HFFc6 (cell line): ENCODE results near the gene MARS1. TPM values are rescaled to one million over a fixed set of nuclear protein-coding genes. Genes with fewer than 3 reads are reported as not detected.

Source experiments
- DNase-seq: peaks from one replicate; pipeline ENCODE4 v3.0.0-alpha.2; 2018
- H3K27ac Mint-ChIP-seq: 2 replicates; pipeline ENCODE4 v1.8.0; 2020; ENCODE audit warnings: mild to moderate bottlenecking, mixed read lengths
- H3K27me3 Mint-ChIP-seq: 2 replicates; pipeline ENCODE4 v1.8.0; 2021; ENCODE audit warnings: mild to moderate bottlenecking, moderate library complexity, mixed read lengths; ENCODE audit not compliant: insufficient read depth
- H3K36me3 Mint-ChIP-seq: 2 replicates; pipeline ENCODE4 v1.8.0; 2021; ENCODE audit warnings: low read depth, mixed read lengths
- H3K4me1 Mint-ChIP-seq: 2 replicates; pipeline ENCODE4 v1.8.0; 2020; ENCODE audit warnings: low read depth, mixed read lengths
- H3K4me3 Mint-ChIP-seq: 2 replicates; pipeline ENCODE4 v1.8.0; 2020; ENCODE audit warnings: mild to moderate bottlenecking, moderate library complexity, mixed read lengths
- H3K9me3 Mint-ChIP-seq: 2 replicates; pipeline ENCODE4 v1.8.0; 2020; ENCODE audit warnings: mild to moderate bottlenecking, mixed read lengths
- total RNA-seq, 6 experiments: library from RNA; stranded (reverse); fragmentation: NEBNext Ultra II Directional; extraction: Animal tissue kit (Norgen Biotek cat#: 25700); gene quantifications; 2 replicates in 1 of 6; 3 replicates in 5 of 6; pipeline ENCODE4 v1.2.3, GENCODE V29; 2021
- TF ChIP-seq, protein P1 (sequence below): fragments of 200-600 bp; sonication (generic); IDR thresholded peaks from 2 replicates; pipeline ENCODE4 v1.5.0; 2021; ENCODE audit warnings: antibody characterized with exemption, mild to moderate bottlenecking

Gene MARS1
- total RNA-seq, 6 experiments from 2014 or later = 179 to 207 (median 193) TPM

DNA sequence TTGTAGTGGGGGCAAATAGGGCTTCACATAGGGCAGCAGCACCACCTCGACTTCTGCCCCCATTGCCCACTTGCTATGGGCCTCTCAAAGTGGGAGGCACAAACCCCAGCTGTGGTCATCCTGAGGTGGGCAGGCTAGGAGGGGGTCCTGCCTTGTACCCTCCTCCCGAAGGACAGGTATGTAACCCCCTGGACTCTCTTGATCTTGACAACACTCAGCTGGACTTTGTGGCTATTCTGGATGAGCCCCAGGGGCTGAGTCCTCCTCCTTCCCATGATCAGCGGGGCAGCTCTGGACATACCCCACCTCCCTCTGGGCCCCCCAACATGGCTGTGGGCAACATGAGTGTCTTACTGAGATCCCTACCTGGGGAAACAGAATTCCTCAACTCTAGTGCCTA lies 16.2 kb upstream of the MARS1 start:
- H3K27me3 Mint-ChIP-seq = peaks cover 43% of the 10 kb centered on the region
- H3K4me3 Mint-ChIP-seq = no peak overlapping the region
- H3K36me3 Mint-ChIP-seq = no peaks in the 10 kb centered on the region; the same call in 1 of the 2 replicates
- no peaks in the 10 kb centered on the region for H3K4me1 Mint-ChIP-seq
- H3K9me3 Mint-ChIP-seq = no peaks in the 10 kb centered on the region
- TF ChIP-seq, protein P1, sequence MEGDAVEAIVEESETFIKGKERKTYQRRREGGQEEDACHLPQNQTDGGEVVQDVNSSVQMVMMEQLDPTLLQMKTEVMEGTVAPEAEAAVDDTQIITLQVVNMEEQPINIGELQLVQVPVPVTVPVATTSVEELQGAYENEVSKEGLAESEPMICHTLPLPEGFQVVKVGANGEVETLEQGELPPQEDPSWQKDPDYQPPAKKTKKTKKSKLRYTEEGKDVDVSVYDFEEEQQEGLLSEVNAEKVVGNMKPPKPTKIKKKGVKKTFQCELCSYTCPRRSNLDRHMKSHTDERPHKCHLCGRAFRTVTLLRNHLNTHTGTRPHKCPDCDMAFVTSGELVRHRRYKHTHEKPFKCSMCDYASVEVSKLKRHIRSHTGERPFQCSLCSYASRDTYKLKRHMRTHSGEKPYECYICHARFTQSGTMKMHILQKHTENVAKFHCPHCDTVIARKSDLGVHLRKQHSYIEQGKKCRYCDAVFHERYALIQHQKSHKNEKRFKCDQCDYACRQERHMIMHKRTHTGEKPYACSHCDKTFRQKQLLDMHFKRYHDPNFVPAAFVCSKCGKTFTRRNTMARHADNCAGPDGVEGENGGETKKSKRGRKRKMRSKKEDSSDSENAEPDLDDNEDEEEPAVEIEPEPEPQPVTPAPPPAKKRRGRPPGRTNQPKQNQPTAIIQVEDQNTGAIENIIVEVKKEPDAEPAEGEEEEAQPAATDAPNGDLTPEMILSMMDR = no peak
- DNase-seq = no peak
- no peak overlapping the region for H3K27ac Mint-ChIP-seq

DNA sequence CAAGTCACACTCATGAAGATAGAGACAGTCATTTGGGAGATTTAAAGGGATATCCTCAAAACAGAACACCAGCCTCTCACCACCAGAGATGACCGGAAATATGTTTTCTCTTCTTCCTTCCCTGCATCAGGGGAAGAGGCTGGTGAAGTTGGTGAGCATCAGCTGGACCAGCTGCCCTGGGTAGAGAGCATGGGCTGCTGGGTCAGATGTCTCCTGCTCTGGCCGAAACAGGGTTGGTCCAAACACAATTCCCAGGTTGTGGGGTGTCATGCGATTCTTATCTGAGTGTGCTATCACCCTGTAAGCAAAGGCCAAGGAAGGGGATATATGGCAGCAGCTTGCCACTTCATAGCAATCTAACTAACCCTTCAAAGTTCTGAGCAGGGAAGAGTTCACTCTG lies 15.5 kb upstream of the MARS1 start:
- Mint-ChIP-seq H3K4me3 (no peak overlapping the region), H3K36me3 (no peaks in the 10 kb centered on the region; the same call in 1 of the 2 replicates), H3K27me3 (peaks cover 47% of the 10 kb centered on the region), H3K27ac (no peak overlapping the region), H3K4me1 (peaks cover 3% of the 10 kb centered on the region; the same call in 1 of the 2 replicates), H3K9me3 (no peaks in the 10 kb centered on the region)
- no peak for DNase-seq
- TF ChIP-seq, protein P1 = no peak

DNA sequence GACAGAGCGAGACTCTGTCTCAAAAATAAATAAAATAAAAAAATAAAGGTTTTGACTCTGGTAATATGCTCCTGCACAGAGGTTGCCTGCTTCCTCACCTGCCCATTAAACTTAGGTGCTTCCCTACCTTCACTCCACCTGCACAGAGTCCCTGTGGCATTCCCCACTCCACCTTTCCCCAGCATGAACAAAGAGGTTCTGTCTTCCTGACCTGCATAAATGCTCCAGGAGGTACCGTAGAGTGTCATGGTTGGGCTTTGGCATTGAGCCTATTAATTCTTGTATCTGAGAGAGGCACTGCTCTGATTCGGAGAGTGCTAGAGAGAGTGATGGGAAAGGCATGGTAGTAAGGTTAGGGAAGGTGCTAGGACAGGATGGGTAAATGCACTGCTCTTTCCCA lies 14.5 kb upstream of the MARS1 start:
- H3K4me3 Mint-ChIP-seq = no peak overlapping the region
- no peaks in the 10 kb centered on the region for H3K9me3 Mint-ChIP-seq
- TF ChIP-seq, protein P1 = no peak
- H3K27me3 Mint-ChIP-seq = peaks cover 45% of the 10 kb centered on the region
- DNase-seq = no peak
- H3K27ac Mint-ChIP-seq = no peak overlapping the region
- no peaks in the 10 kb centered on the region; the same call in 1 of the 2 replicates for H3K36me3 Mint-ChIP-seq
- H3K4me1 Mint-ChIP-seq = peaks cover 13% of the 10 kb centered on the region

DNA sequence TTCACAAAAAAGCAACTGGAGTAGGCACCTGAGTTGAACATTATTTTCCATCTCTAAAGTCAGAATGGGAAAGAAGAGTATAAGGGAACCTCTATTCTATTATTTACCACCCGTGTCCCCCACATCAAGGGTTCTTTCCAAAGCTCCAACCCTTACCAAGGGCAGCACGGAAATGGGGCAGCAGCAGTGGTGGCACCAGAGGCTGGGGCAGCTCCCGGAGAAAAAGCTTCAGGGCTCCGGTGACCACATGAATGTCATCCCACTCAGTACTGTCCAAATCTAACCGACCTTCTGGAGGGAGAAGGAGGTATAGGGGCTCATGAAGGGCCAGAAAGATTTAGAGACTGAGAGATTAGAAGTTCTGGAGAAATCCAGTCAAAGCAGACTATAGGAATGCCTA lies 14.0 kb upstream of the MARS1 start:
- Mint-ChIP-seq H3K36me3 (no peaks in the 10 kb centered on the region; the same call in 1 of the 2 replicates), H3K4me3 (no peak overlapping the region), H3K27me3 (peaks cover 46% of the 10 kb centered on the region), H3K4me1 (peaks cover 18% of the 10 kb centered on the region), H3K9me3 (no peaks in the 10 kb centered on the region), H3K27ac (no peak overlapping the region)
- TF ChIP-seq, protein P1 = no peak
- no peak for DNase-seq

DNA sequence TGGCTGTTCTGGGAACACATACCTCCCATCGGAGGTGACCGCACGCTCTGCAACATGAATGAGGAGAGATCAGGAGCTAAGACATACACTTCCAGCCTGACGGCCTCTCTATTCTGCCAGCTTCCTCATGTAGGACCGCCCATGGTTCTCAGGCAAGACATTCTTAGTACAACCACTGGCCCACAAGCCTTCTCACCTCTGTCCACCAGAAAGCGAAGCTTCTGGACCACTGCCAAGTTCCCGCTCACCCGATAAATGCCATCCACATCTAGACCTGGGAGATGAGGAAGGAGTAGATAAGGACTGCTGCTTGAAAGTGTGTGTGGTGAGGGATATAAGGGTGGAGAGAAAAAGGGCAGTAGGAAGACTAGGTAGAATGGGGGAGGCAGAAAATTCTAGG lies 13.4 kb upstream of the MARS1 start:
- Mint-ChIP-seq H3K9me3 (no peaks in the 10 kb centered on the region), H3K36me3 (no peaks in the 10 kb centered on the region; the same call in 1 of the 2 replicates), H3K4me1 (peaks cover 22% of the 10 kb centered on the region), H3K4me3 (no peak overlapping the region), H3K27me3 (peaks cover 45% of the 10 kb centered on the region), H3K27ac (no peak overlapping the region)
- DNase-seq = no peak
- TF ChIP-seq, protein P1 = no peak

DNA sequence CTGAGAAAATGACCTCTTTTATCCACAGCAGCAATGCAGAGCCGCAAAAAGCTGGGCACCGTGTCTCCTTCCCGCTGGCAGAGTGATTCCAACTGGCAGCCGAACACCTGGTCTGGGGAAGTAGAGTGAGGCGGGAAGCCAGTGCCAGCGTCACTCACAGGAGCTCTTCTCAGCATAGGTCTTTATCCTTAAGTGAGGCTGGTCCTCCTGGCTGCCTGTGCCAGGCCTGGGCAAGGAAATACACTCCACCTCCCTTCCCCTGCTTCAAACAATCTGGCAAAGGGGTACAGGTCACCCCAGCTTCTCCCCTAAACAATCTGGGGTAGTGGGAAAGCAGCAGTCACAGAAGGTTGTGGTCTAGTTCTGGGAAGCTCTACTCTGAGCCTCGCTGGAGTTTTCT lies 13.0 kb upstream of the MARS1 start:
- no peak overlapping the region for H3K27ac Mint-ChIP-seq
- no peaks in the 10 kb centered on the region for H3K9me3 Mint-ChIP-seq
- H3K4me3 Mint-ChIP-seq = no peak overlapping the region
- no peaks in the 10 kb centered on the region; the same call in 1 of the 2 replicates for H3K36me3 Mint-ChIP-seq
- TF ChIP-seq, protein P1 = no peak
- H3K27me3 Mint-ChIP-seq = peaks cover 45% of the 10 kb centered on the region
- DNase-seq = no peak
- peaks cover 26% of the 10 kb centered on the region for H3K4me1 Mint-ChIP-seq
